NK-92 (cell line): ENCODE data around the gene STK24.
"Not testable (repeated sequence)": the region's sequence is repeated elsewhere in the genome, so short reads cannot be mapped to it uniquely, and the experiment has no call there.

Experiments used
- DNase-seq: peaks from one replicate; lab custom pipeline; 2025; ENCODE audit not compliant: unreplicated experiment; lab: John Stamatoyannopoulos, UW

Gene STK24

DNA sequence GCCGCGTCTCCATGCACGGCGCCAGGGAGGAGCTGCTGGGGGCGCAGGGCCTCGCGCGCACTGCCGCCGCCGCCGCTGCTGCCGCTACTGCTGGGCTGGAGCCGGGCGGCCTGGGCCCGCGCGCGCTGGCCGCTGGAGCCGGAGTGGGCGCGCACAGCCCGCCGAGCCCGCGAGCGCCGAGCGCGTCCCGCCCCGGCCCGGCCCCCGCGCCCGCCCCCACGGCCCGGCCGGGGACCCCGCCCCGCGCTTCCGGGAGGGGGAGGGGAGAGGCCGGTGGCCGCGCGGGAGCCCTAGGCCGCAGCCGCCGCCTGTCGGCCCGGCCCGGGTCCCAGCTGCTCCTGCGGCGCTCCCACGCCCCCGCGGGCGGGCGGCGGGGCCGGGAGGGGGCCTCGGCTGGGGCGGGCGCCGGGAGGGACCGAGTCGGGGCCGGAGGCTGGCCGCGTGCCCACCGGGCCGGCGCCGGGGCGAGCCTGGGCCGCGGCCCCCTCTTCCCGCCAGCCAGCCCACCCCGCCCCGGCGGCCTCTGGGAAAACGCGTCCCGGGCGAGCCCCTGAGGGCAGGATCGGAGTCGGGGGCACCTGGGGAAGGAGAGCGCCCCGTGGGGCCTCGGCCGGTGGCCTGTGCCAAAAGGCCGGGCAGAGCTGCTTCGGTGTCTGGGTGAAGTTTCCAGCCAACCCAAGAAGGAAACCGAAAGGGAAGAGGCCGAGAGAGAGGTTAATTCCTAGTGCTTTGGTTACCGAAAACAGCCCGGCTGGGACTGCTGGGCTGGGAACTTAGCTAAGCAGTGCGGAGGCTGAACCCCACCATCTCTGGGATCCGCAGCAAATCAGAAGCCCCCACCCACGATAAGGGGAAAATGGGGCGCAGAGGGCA lies at the start of gene STK24:
TSS of gene STK24 (minus strand) at position 145 of the 873 bp plus-strand sequence. CDS start 321 bp downstream, outside the sequence.
- DNase-seq: no peak

- DNase-seq: no peak
Observed at GRCh38 chr13:98626298-98626935, 49.5 kb upstream of the STK24 start.

GRCh38 chr13:98624589-98624988 lies 47.7 kb upstream of the STK24 start:
- not testable (repeated sequence) for DNase-seq

DNA sequence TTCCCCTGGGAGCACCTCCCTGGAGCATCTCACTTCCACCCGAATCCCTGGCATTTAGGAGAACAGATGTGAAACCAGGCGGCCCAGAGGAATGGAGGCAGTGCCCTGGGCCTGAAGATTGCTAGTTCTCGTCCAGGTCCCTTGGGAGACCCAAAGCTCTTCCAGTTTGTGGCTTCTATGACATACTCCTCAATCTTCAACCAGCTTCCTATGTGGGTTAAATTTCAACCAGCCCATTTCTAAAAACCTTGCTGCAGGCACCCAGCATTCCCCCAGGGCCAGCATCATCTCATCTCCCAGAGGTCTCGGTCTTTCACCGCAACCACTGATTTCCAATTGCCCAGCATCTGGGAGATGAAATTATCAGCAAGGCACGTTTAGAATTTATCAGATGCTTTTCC lies 46.0 kb upstream of the STK24 start:
- no peak for DNase-seq

DNA sequence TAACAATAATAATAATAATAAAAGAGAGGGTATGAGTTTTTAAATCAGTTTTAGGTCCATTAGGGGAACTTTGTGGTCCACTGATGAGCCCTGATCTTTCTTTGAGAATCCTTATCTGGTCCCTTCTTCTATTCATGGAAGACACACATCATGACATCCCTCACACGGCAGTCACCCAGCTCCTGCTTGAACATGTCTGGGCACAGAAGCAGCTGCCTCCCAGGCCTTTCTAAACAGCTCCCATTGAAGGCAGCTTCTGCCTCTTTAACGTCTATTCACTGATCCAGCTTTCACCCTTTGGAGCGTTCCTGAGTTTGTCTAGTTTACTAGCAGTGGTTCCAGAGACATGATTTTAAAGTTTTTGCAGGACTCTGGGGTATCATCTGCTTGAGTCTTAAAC lies 42.6 kb upstream of the STK24 start:
- no peak for DNase-seq

- not testable (repeated sequence) for DNase-seq
Observed at GRCh38 chr13:98615595-98615994, 38.7 kb upstream of the STK24 start.

- no peak for DNase-seq
Observed at GRCh38 chr13:98613591-98613990, 36.7 kb upstream of the STK24 start.

- no peak for DNase-seq
Observed at GRCh38 chr13:98609756-98610155, 32.8 kb upstream of the STK24 start.

DNA sequence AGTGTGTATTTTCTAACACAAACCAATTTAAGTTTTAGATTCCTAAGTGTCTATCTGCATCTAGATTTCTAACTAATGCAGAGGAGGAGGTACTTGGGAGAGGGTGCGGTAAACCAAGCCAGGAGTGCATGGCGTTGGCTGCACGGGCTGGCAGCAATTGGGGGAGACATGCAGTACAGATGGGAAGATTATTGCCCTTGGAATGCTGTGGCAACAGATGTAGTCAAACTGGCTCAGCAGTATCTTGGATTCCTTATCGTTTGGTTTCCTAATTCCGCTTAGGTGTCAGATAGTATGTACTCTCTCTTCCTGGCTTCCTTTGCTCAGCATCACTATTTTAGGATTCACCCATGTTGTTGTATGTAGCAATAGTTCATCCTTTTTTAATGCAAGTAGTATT lies 29.4 kb upstream of the STK24 start:
- no peak for DNase-seq

GRCh38 chr13:98599502-98600328 lies 22.8 kb upstream of the STK24 start:
- DNase-seq: no peak

DNA sequence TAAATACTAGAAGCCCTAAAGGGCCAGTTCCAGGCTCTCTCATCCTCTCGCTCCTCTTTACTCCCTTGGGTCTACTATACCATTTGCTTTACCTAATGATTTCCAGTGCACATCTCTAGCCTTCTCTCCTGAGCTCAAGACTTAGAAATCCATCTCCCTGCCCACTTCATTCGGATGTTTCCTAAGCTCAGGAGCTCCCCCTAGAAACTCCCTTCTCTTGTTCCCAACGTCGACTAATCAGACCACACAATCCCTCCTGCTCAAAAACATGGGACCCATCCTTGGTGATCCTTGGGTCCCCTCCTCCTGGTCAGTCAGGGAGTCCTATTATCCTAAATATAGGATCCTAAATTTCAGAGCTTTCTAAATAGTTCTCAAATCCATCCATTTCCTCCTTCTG lies 21.1 kb upstream of the STK24 start:
- no peak for DNase-seq

- no peak for DNase-seq
Observed at GRCh38 chr13:98595134-98595533, 18.2 kb upstream of the STK24 start.

- DNase-seq: no peak
Observed at GRCh38 chr13:98592362-98592732, 15.4 kb upstream of the STK24 start.

GRCh38 chr13:98591721-98592361 lies 14.9 kb upstream of the STK24 start:
- no peak for DNase-seq

DNA sequence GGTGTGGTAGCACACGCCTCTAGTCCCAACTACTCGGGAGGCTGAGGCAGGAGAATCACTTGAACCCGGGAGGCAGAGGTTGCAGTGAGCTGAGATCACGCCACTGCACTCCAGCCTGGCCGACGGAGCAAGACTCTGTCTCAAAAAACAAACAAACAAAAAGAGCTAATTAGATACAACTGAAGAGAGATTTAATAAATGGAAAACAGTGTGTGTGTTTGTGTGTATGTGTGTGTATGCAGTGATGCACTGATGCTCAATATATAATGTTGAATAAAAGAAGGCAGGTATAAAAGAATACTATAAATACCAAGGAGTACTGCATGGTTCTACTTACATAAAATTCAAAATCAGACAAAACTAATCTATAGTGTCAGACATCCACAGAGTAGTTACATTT lies 13.6 kb upstream of the STK24 start:
- not testable (repeated sequence) for DNase-seq

- DNase-seq: not testable (repeated sequence)
Observed at GRCh38 chr13:98589516-98589915, 12.6 kb upstream of the STK24 start.

DNA sequence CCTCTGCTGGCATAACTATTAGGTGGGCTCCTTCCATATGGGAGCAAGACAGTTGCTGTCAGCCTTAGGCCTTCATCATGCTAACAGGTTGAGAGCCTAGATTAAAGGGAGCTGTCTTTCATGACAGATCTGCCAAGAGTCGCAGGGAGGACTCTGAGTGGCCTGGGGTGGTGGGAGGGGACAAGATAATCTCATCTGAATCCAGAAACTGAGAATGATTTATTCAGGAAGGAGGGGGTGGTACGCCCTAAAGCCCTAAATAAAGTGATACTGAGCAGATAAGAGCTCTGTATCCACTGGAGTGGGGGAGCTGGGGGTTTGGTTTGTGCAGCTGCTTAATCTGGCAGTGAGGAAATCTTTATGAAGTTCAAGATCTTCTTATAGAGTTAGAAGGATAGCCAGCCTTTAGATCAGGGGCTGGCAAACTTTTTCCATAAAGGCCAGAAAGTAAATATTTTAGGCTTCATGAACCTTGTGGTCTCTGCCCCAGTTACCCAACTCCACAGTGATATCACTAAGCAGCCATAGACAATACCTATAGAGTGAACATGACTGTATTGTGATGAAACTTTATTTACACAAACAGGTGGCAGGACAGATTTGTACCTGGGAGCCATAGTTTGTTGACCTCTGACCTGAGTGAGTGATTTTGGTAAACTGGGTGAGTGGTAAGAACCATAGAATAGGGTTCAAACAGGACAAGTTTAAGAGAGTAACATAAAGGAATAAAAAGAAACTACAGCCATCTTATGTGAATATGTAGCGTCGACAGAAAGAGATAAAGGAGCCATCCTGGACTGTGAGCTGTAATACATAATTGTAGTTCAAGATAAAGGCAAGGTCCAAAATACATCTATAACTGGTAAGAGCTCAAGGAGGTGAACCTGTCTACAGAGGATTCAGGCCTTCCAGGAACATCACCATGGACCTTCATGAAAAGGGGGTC lies 9.8 kb upstream of the STK24 start:
- no peak for DNase-seq

- no peak for DNase-seq
Observed at GRCh38 chr13:98585946-98586345, 9.0 kb upstream of the STK24 start.

GRCh38 chr13:98585398-98585754 lies 8.5 kb upstream of the STK24 start:
- DNase-seq: no peak
